Measurements from ENCODE around the gene HIRIP3. TPM values are rescaled to one million over a fixed set of nuclear protein-coding genes. Genes with fewer than 3 reads are reported as not detected.
A peak's percentile ranks its signal among the peaks of the same experiment; 100 is the strongest.

HIRIP3 gene
- polyA plus RNA-seq, 1 of the 3 experiments (the other 2 are of a cell fraction) = 18.9 TPM

GRCh38 chr16:29982560-29983419 is 12.6 kb downstream of the HIRIP3 start (continued):
- TF ChIP-seq USF1 (IDR thresholded peaks at IDR 0.05; ENCODE audit: borderline replicate concordance, low read depth) (no peak), REST (IDR thresholded peaks at IDR 0.05; ENCODE audit: low read depth, low read length) (no peak)

GRCh38 chr16:29978564-29979270 is 16.7 kb downstream of the HIRIP3 start:
- H4K20me1 ChIP-seq (ENCODE audit: insufficient read depth) = peaks cover 38% of the 10 kb centered on the region
- peaks cover 46% of the 10 kb centered on the region for H3K79me2 ChIP-seq (ENCODE audit: insufficient read depth)
- TF ChIP-seq IRF3 (IDR thresholded peaks at IDR 0.05; ENCODE audit: low read depth, low read length) (no peak), USF2 (IDR thresholded peaks at IDR 0.05; ENCODE audit: borderline replicate concordance, low read depth, low read length) (no peak), EP300 (IDR thresholded peaks at IDR 0.05; ENCODE audit: borderline replicate concordance in 1 of 2, low read depth in 1 of 2, low read length in 1 of 2) (no peak)

More at GRCh38 chr16:29978564-29979270, 16.7 kb downstream of the HIRIP3 start:
- no peak overlapping the region for H3K27ac ChIP-seq (ENCODE audit: low read depth in 2 of 2, low read length in 1 of 2)
- POLR2A ChIA-PET = no interaction called here
- H3K4me3 ChIP-seq (ENCODE audit: low read depth in 2 of 2, low read length in 1 of 2) = no peak overlapping the region
- no peak overlapping the region for H2AFZ ChIP-seq (ENCODE audit: low read depth)
- H3F3A ChIP-seq (replicated peaks; ENCODE audit: insufficient read depth) = no peaks in the 10 kb centered on the region
- WGBS (ENCODE audit: low lambda C conversion rate) = 100% methylated on average over 7 of the region's 9 CpGs
- peaks cover 20 to 23% of the 10 kb centered on the region in 2 experiments; a peak in 3 of 4 replicates for H3K4me1 ChIP-seq (ENCODE audit: control insufficient read depth in 1 of 2, insufficient read depth in 2 of 2, low read depth in 1 of 2, low read length in 1 of 2)
- no peak overlapping the region for H3K4me2 ChIP-seq
- CTCF ChIA-PET = interaction anchor here (0.6 to 8.2 kb wide), 5 partner anchors 8 to 130 kb away, joined by 3 to 41 read pairs (median 4); no protein-coding TSS in a partner anchor
- H3K27me3 ChIP-seq (ENCODE audit: insufficient read depth) = no peaks in the 10 kb centered on the region
- H3K36me3 ChIP-seq (replicated peaks in 1 of 2; ENCODE audit: control insufficient read depth in 1 of 2, insufficient read depth in 2 of 2, low read length in 1 of 2) = peaks cover 29 to 65% of the 10 kb centered on the region in 2 experiments
- DNase-seq = peak; percentile 4
- no peaks in the 10 kb centered on the region for H3K9me2 ChIP-seq
- H3K9me3 ChIP-seq = no peaks in the 10 kb centered on the region
- H3K9ac ChIP-seq = no peak overlapping the region
